ENCODE data around the gene DCAF5.

DCAF5 gene

GRCh38 chr14:69055125-69055524 lies 97.8 kb downstream of the DCAF5 start:
- Histone ChIP-seq H3K9me2 (replicated peaks; ENCODE audit: low read depth, low read length) (no peaks in the 10 kb centered on the region), H4K20me1 (ENCODE audit: insufficient read depth, low read length, poor library complexity, severe bottlenecking) (no peaks in the 10 kb centered on the region), H3K4me3 (ENCODE audit: low read length, poor library complexity, severe bottlenecking) (no peak overlapping the region), H3K9ac (ENCODE audit: low read depth, low read length, poor library complexity, severe bottlenecking) (no peak overlapping the region), H3K36me3 (ENCODE audit: insufficient read depth, low read length) (peaks cover 77% of the 10 kb centered on the region; the same call in 1 of the 2 replicates), H2AFZ (ENCODE audit: low read length) (no peak overlapping the region), H3K4me1 (ENCODE audit: insufficient read depth, low read length, poor library complexity, severe bottlenecking) (no peaks in the 10 kb centered on the region), H3K9me3 (ENCODE audit: insufficient read depth, low read depth, low read length) (no peaks in the 10 kb centered on the region), H3F3A (ENCODE audit: low read depth) (no peaks in the 10 kb centered on the region), H3K79me2 (ENCODE audit: insufficient read depth, low read length) (no peaks in the 10 kb centered on the region), H3K27me3 (ENCODE audit: insufficient read depth, low read length, poor library complexity, severe bottlenecking) (no peaks in the 10 kb centered on the region), H3K4me2 (ENCODE audit: low read depth, low read length, poor library complexity, severe bottlenecking) (no peak overlapping the region)
- TF ChIP-seq CTCF (conservative IDR thresholded peaks at IDR 0.05; ENCODE audit: low read length) (no peak), EZH2phosphoT487 (IDR thresholded peaks at IDR 0.05; ENCODE audit: borderline replicate concordance) (no peak)

- Histone ChIP-seq H3K9ac (ENCODE audit: low read depth, low read length, poor library complexity, severe bottlenecking) (no peak overlapping the region), H3K9me3 (ENCODE audit: insufficient read depth, low read depth, low read length) (no peaks in the 10 kb centered on the region), H3K4me3 (ENCODE audit: low read length, poor library complexity, severe bottlenecking) (no peak overlapping the region), H4K20me1 (ENCODE audit: insufficient read depth, low read length, poor library complexity, severe bottlenecking) (no peaks in the 10 kb centered on the region), H2AFZ (ENCODE audit: low read length) (no peak overlapping the region), H3F3A (ENCODE audit: low read depth) (no peaks in the 10 kb centered on the region), H3K27me3 (ENCODE audit: insufficient read depth, low read length, poor library complexity, severe bottlenecking) (no peaks in the 10 kb centered on the region), H3K36me3 (ENCODE audit: insufficient read depth, low read length) (peaks cover 68% of the 10 kb centered on the region; the same call in 1 of the 2 replicates), H3K4me2 (ENCODE audit: low read depth, low read length, poor library complexity, severe bottlenecking) (no peak overlapping the region), H3K4me1 (ENCODE audit: insufficient read depth, low read length, poor library complexity, severe bottlenecking) (no peaks in the 10 kb centered on the region), H3K79me2 (ENCODE audit: insufficient read depth, low read length) (no peaks in the 10 kb centered on the region), H3K9me2 (replicated peaks; ENCODE audit: low read depth, low read length) (no peaks in the 10 kb centered on the region)
- TF ChIP-seq EZH2phosphoT487 (IDR thresholded peaks at IDR 0.05; ENCODE audit: borderline replicate concordance) (no peak), CTCF (conservative IDR thresholded peaks at IDR 0.05; ENCODE audit: low read length) (no peak)
These were observed 98.9 kb downstream of the DCAF5 start for GRCh38 chr14:69054030-69054429.

- no peak overlapping the region for H3K9ac ChIP-seq (ENCODE audit: low read depth, low read length, poor library complexity, severe bottlenecking)
- H3K36me3 ChIP-seq (ENCODE audit: insufficient read depth, low read length): peaks cover 56% of the 10 kb centered on the region; the same call in 1 of the 2 replicates
- no peaks in the 10 kb centered on the region for H4K20me1 ChIP-seq (ENCODE audit: insufficient read depth, low read length, poor library complexity, severe bottlenecking)
- H3K27me3 ChIP-seq (ENCODE audit: insufficient read depth, low read length, poor library complexity, severe bottlenecking): no peaks in the 10 kb centered on the region
- no peak for TF ChIP-seq CTCF (conservative IDR thresholded peaks at IDR 0.05; ENCODE audit: low read length)
- no peak overlapping the region for H3K4me2 ChIP-seq (ENCODE audit: low read depth, low read length, poor library complexity, severe bottlenecking)
- no peaks in the 10 kb centered on the region for H3K79me2 ChIP-seq (ENCODE audit: insufficient read depth, low read length)
- H2AFZ ChIP-seq (ENCODE audit: low read length): no peak overlapping the region
- no peaks in the 10 kb centered on the region for H3K4me1 ChIP-seq (ENCODE audit: insufficient read depth, low read length, poor library complexity, severe bottlenecking)
- H3K9me3 ChIP-seq (ENCODE audit: insufficient read depth, low read depth, low read length): no peaks in the 10 kb centered on the region
- H3F3A ChIP-seq (ENCODE audit: low read depth): no peaks in the 10 kb centered on the region
- H3K9me2 ChIP-seq (replicated peaks; ENCODE audit: low read depth, low read length): no peaks in the 10 kb centered on the region
- H3K4me3 ChIP-seq (ENCODE audit: low read length, poor library complexity, severe bottlenecking): no peak overlapping the region
These were observed 100.7 kb downstream of the DCAF5 start for GRCh38 chr14:69052181-69052601.
